Breast epithelium (tissue), 4 donors: ENCODE results near the gene CPPED1. TPM values are rescaled to one million over a fixed set of nuclear protein-coding genes. Genes with fewer than 3 reads are reported as not detected.
"Not testable (repeated sequence)": the region's sequence is repeated elsewhere in the genome, so short reads cannot be mapped to it uniquely, and the experiment has no call there.

Experiments used
- DNase-seq, 2 donors: peaks; one replicate each; pipeline ENCODE4 v3.0.0-alpha.2; 2019; ENCODE audit warnings: low spot score in 2 of 2
- H3K27ac ChIP-seq, 2 donors: fragments of 200-600 bp; sonication (generic) in 1 of 2; one replicate each; pipeline ENCODE4 v1.5.1; 2016 to 2019; ENCODE audit warnings: mild to moderate bottlenecking in 1 of 2
- H3K27me3 ChIP-seq, 2 donors: fragments of 200-600 bp; sonication (generic) in 1 of 2; one replicate each; pipeline versions ENCODE4 v1.5.1 to v1.6.0; 2017 to 2019; ENCODE audit warnings: control low read depth in 1 of 2, mild to moderate bottlenecking in 1 of 2
- H3K36me3 ChIP-seq: fragments of 200-600 bp; one replicate; pipeline ENCODE4 v1.5.1; 2019
- H3K4me1 ChIP-seq, 2 donors: fragments of 200-600 bp; sonication (generic); one replicate each; pipeline ENCODE4 v1.5.1; 2016 to 2019; ENCODE audit warnings: control low read depth in 1 of 2
- H3K4me3 ChIP-seq, 3 donors: fragments of 200-600 bp; sonication (generic); 1 replicate in 2 of 3; 2 replicates in 1 of 3; pipeline ENCODE4 v1.5.1; 2016 to 2019; ENCODE audit warnings: mild to moderate bottlenecking in 3 of 3, moderate library complexity in 2 of 3
- H3K9me3 ChIP-seq, 2 donors: fragments of 200-600 bp; sonication (generic) in 1 of 2; one replicate each; pipeline ENCODE4 v1.5.1; 2016 to 2019; ENCODE audit warnings: control low read depth in 1 of 2
- CTCF ChIP-seq, 3 donors: fragments of 450-650 bp; IDR thresholded peaks; one replicate each; pipeline ENCODE4 v1.5.1; 2016 to 2017; ENCODE audit warnings: antibody characterized with exemption in 3 of 3, mild to moderate bottlenecking in 3 of 3, moderate library complexity in 3 of 3
- POLR2A ChIP-seq: fragments of 450-650 bp; IDR thresholded peaks from one replicate; pipeline ENCODE4 v1.6.1; 2016; ENCODE audit warnings: antibody characterized with exemption, mild to moderate bottlenecking, moderate library complexity
- POLR2AphosphoS5 ChIP-seq, 3 donors: sonication (generic); formaldehyde crosslinking; IDR thresholded peaks; one replicate each; pipeline ENCODE4 v1.6.1; 2017; ENCODE audit warnings: antibody characterized with exemption in 3 of 3
- intact Hi-C: fragments of 100-400 bp; cut with DNase I; formaldehyde crosslinking; loops from one replicate; pipeline ENCODE4 v1.15.1; 2023; ENCODE audit warnings: low total_unique reads
- total RNA-seq, 3 donors: library from RNA; depleted of rRNA; stranded (reverse); fragments of >200 nt; gene quantifications; one replicate each; pipeline ENCODE4 v1.1.0, GENCODE V29; 2016

The CPPED1 gene
- total RNA-seq, 3 donors from 2014 or later, result 9.2 to 23.0 (median 16.4) TPM

GRCh38 chr16:12794486-12795387, 8.9 kb downstream of the CPPED1 start:
- no peak overlapping the region for H3K27ac ChIP-seq
- no peaks in the 10 kb centered on the region for H3K9me3 ChIP-seq
- H3K4me1 ChIP-seq, result no peaks in the 10 kb centered on the region
- intact Hi-C loops, result no loop called here
- H3K27me3 ChIP-seq, result no peaks in the 10 kb centered on the region
- TF ChIP-seq POLR2AphosphoS5 (IDR thresholded peaks at IDR 0.05) (no peak), CTCF (IDR thresholded peaks at IDR 0.05) (no peak), POLR2A (no peak)
- H3K4me3 ChIP-seq, result no peak overlapping the region
- DNase-seq, result no peak
- H3K36me3 ChIP-seq, result no peaks in the 10 kb centered on the region

- no peak for TF ChIP-seq POLR2A
- no peak for TF ChIP-seq CTCF (IDR thresholded peaks at IDR 0.05)
- TF ChIP-seq POLR2AphosphoS5 (IDR thresholded peaks at IDR 0.05), result no peak
- Histone ChIP-seq H3K27me3 (no peaks in the 10 kb centered on the region), H3K36me3 (no peaks in the 10 kb centered on the region), H3K27ac (no peak overlapping the region), H3K4me1 (no peaks in the 10 kb centered on the region), H3K4me3 (no peak overlapping the region), H3K9me3 (no peaks in the 10 kb centered on the region)
- DNase-seq, result no peak
- intact Hi-C loops, result no loop called here
Observed at GRCh38 chr16:12793865-12794240, 9.8 kb downstream of the CPPED1 start.

GRCh38 chr16:12793120-12793864, 10.4 kb downstream of the CPPED1 start:
- H3K4me3 ChIP-seq, result no peak overlapping the region
- H3K9me3 ChIP-seq, result no peaks in the 10 kb centered on the region
- no peak for DNase-seq
- no peaks in the 10 kb centered on the region for H3K36me3 ChIP-seq
- H3K27ac ChIP-seq, result no peak overlapping the region
- H3K27me3 ChIP-seq, result no peaks in the 10 kb centered on the region
- no peaks in the 10 kb centered on the region for H3K4me1 ChIP-seq
- no peak for TF ChIP-seq CTCF (IDR thresholded peaks at IDR 0.05)
- no peak for TF ChIP-seq POLR2AphosphoS5 (IDR thresholded peaks at IDR 0.05)
- no peak for TF ChIP-seq POLR2A
- intact Hi-C loops, result no loop called here

GRCh38 chr16:12792528-12792927, 11.2 kb downstream of the CPPED1 start:
- H3K36me3 ChIP-seq, DNase-seq, H3K4me3 ChIP-seq, H3K27me3 ChIP-seq, H3K9me3 ChIP-seq, H3K4me1 ChIP-seq, intact Hi-C loops, H3K27ac ChIP-seq: not testable (repeated sequence)

- no peak overlapping the region for H3K27ac ChIP-seq
- intact Hi-C loops, result no loop called here
- no peak for TF ChIP-seq POLR2A
- no peak for TF ChIP-seq CTCF (IDR thresholded peaks at IDR 0.05)
- no peak for TF ChIP-seq POLR2AphosphoS5 (IDR thresholded peaks at IDR 0.05)
Observed at GRCh38 chr16:12791340-12791739, 12.3 kb downstream of the CPPED1 start.

More at GRCh38 chr16:12791340-12791739, 12.3 kb downstream of the CPPED1 start:
- no peaks in the 10 kb centered on the region for H3K27me3 ChIP-seq
- peaks cover 0 to 6% of the 10 kb centered on the region in 2 donors for H3K9me3 ChIP-seq
- H3K36me3 ChIP-seq, result no peaks in the 10 kb centered on the region
- no peaks in the 10 kb centered on the region for H3K4me1 ChIP-seq
- H3K4me3 ChIP-seq, result no peak overlapping the region
- no peak for DNase-seq
